Heart right ventricle (tissue), 16 donors: ENCODE measurements around the gene CLDN20. TPM values are rescaled to one million over a fixed set of nuclear protein-coding genes. Genes with fewer than 3 reads are reported as not detected.
"Not testable (repeated sequence)": the region's sequence is repeated elsewhere in the genome, so short reads cannot be mapped to it uniquely, and the experiment has no call there.

Experiments
- ATAC-seq, 8 donors: fragments of 200-7000 bp; cut with Tn5 transposase; one replicate each; pipeline ENCODE4 v1.9.1; 2020; ENCODE audit warnings: mild to moderate bottlenecking in 8 of 8, moderate library complexity in 8 of 8, moderate number of reproducible peaks in 1 of 8
- DNase-seq, 2 donors: peaks; one replicate each; pipeline ENCODE4 v3.0.0-alpha.2; 2020
- H3K27ac ChIP-seq, 10 donors: fragments of 200-600 bp; sonication (generic) in 2 of 10; one replicate each; pipeline versions ENCODE4 v1.5.0 to v1.8.0; 2020 to 2022; ENCODE audit warnings: mild to moderate bottlenecking in 3 of 10
- H3K27me3 ChIP-seq, 7 donors: fragments of 200-600 bp; one replicate each; pipeline ENCODE4 v1.8.0; 2021 to 2022; ENCODE audit warnings: mild to moderate bottlenecking in 2 of 7
- H3K36me3 ChIP-seq, 9 donors: fragments of 200-600 bp; sonication (generic) in 1 of 9; one replicate each; pipeline versions ENCODE4 v1.5.0 to v1.8.0; 2020 to 2022; ENCODE audit warnings: mild to moderate bottlenecking in 2 of 9
- H3K4me1 ChIP-seq, 9 donors: fragments of 200-600 bp; sonication (generic) in 1 of 9; one replicate each; pipeline versions ENCODE4 v1.5.0 to v1.8.0; 2020 to 2022; ENCODE audit warnings: mild to moderate bottlenecking in 4 of 9
- H3K4me3 ChIP-seq, 10 donors: fragments of 200-600 bp; sonication (generic) in 2 of 10; one replicate each; pipeline versions ENCODE4 v1.5.0 to v1.8.0; 2020 to 2022; ENCODE audit warnings: mild to moderate bottlenecking in 7 of 10, moderate library complexity in 2 of 10
- H3K9me3 ChIP-seq, 11 donors: fragments of 200-600 bp in 10 of 11; sonication (generic) in 2 of 11; one replicate each; pipeline versions ENCODE4 v1.5.0 to v1.8.0; 2013 to 2022; ENCODE audit warnings: mild to moderate bottlenecking in 2 of 11, control low read depth in 1 of 11, moderate library complexity in 1 of 11
- WGBS, 2 donors: extraction: QIAGEN DNeasy Blood & Tissue Kit; methylation state at CpG; one replicate each; pipeline ENCODE4 v1.1.7; 2013; ENCODE audit warnings: inconsistent platforms in 1 of 2; 5-methylcytosine and 5-hydroxymethylcytosine counted together
- intact Hi-C, 10 donors: fragments of 100-400 bp; cut with DNase I; formaldehyde crosslinking; loops; one replicate each; pipeline versions ENCODE4 v1.11.1 to v1.14.2; 2022
- polyA plus RNA-seq, 2 donors: library from polyadenylated mRNA; stranded (reverse); fragments of 200-250 nt; gene quantifications; one replicate each; pipeline ENCODE4 v1.2.3, GENCODE V29; 2013
- total RNA-seq, 10 donors: library from RNA; stranded (reverse); fragmentation: NEBNext Ultra II Directional in 3 of 10; extraction: Animal tissue kit (Norgen Biotek cat#: 25700) in 3 of 10; gene quantifications; one replicate each; pipeline versions ENCODE4 v1.2.1 to v1.2.4, GENCODE V29; 2021 to 2023
- TF ChIP-seq, protein P1 (sequence below), 9 donors: fragments of 200-600 bp; sonication (generic) in 2 of 9; IDR thresholded peaks; one replicate each; pipeline versions ENCODE4 v1.5.0 to v1.8.0; 2021 to 2022; ENCODE audit warnings: antibody characterized with exemption in 9 of 9, mild to moderate bottlenecking in 5 of 9, moderate library complexity in 1 of 9
- donor health status: Arrhythmogenic right ventricular cardiomyopathy.
- donor health status: ischemic (EF 13 %, LVEDD 7.1; RV severe dilation, severe dysfunction).
- donor health status: healthy with polysubstance abuse.
- donor health status: DM: no; HTN: yes; CAD: no.
- donor health status: DM: no; HTN: no; CAD: no.
- donor health status: ischemic (EF 25% LVEDD 6.9; RV normal size, moderate dysfunction).
- donor health status: ischemic (EF 25% LVEDD 5.7; RV mildly dilated, moderate dysfunction).
- donor health status: healthy.
- donor health status: DM: yes; HTN: yes; CAD: no.
- donor health status: Ischemic cardiomyopathy.
- donor health status: ischemic (EF 35%, LVEDD 5.7; RV mildly dilated, moderate dysfunction).
- donor health status: nonischemic (EF 11% LVEDD 7.7; RV severe dilation, severe dysfunction).
- donor health status: DM: yes; HTN: yes; CAD: no.
- donor health status: PGD.
- donor health status: ischemic (EF 29% LVEDD 5.4; RV normal size, mild dysfunction).
- donor health status: nonischemic (EF 23%, LVEDD 6.1; RV moderate dilation, normal function).

CLDN20 gene
- total and polyA plus RNA-seq, 12 donors, result not detected

DNA sequence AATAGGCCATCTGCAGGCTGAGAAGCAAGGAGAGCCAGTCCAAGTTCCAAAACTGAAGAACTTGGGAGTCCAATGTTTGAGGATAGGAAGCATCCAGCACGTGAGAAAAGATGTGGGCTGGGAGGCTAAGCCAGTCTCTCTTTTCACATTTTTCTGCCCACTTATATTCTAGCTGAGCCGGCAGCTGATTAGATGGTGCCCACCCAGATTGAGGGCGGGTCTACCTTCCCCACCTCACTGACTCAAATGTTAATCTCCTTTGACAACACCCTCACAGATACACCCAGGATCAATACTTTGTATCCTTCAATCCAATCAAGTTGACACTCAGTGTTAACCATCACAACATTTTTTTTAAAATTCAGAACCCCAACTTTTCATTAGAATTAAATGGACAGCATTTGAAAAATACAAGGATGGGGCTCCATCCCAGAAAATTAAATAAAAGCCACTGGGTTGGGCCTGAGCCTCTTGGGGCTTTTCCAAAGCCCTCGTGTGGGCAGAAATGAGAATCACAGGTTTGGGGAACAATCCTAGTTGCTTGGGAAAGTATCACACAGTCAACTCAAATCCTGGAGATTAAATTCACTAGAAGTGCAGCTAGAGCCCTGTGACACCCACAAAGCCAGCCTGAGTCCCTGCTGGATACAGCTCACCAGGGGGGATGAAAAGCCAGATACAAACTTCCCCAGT is 2.2 kb downstream of the CLDN20 start:
- no peak overlapping the region for H3K27ac ChIP-seq
- H3K9me3 ChIP-seq, result no peaks in the 10 kb centered on the region
- no peaks in the 10 kb centered on the region for H3K27me3 ChIP-seq
- intact Hi-C loops, result no loop called here
- no peak overlapping the region for H3K4me3 ChIP-seq
- 95 to 98% methylated on average over 4 of the region's 4 CpGs for WGBS, 2 donors
- TF ChIP-seq, protein P1, sequence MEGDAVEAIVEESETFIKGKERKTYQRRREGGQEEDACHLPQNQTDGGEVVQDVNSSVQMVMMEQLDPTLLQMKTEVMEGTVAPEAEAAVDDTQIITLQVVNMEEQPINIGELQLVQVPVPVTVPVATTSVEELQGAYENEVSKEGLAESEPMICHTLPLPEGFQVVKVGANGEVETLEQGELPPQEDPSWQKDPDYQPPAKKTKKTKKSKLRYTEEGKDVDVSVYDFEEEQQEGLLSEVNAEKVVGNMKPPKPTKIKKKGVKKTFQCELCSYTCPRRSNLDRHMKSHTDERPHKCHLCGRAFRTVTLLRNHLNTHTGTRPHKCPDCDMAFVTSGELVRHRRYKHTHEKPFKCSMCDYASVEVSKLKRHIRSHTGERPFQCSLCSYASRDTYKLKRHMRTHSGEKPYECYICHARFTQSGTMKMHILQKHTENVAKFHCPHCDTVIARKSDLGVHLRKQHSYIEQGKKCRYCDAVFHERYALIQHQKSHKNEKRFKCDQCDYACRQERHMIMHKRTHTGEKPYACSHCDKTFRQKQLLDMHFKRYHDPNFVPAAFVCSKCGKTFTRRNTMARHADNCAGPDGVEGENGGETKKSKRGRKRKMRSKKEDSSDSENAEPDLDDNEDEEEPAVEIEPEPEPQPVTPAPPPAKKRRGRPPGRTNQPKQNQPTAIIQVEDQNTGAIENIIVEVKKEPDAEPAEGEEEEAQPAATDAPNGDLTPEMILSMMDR (IDR thresholded peaks at IDR 0.05), result no peak
- peaks cover 0 to 40% (median 11%) of the 10 kb centered on the region in 9 donors for H3K4me1 ChIP-seq
- DNase-seq, result no peak
- peaks cover 0 to 24% (median 0%) of the 10 kb centered on the region in 9 donors for H3K36me3 ChIP-seq
- no peak for ATAC-seq

DNA sequence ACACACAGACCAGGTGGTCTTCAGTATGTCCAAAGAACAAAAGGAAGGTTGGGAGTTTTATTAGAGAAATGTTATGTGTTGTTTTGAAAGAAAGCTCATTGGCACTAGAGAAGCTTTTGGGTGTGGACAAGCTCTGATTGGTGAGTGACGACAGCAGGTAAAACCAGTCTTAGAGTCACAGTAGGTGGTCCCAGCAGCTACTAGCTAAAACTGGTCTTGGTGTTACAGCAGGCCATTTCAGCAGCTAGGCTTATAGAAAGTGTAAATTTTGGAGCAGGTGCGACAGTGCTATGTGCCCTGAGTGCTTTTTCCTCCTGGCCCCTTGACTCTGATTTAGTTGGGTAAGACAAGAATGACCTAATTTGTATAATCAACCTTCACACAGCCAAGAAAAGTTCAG is 3.6 kb downstream of the CLDN20 start:
- TF ChIP-seq, protein P1 (IDR thresholded peaks at IDR 0.05), result no peak
- no peak overlapping the region for H3K27ac ChIP-seq
- ATAC-seq, result no peak

DNA sequence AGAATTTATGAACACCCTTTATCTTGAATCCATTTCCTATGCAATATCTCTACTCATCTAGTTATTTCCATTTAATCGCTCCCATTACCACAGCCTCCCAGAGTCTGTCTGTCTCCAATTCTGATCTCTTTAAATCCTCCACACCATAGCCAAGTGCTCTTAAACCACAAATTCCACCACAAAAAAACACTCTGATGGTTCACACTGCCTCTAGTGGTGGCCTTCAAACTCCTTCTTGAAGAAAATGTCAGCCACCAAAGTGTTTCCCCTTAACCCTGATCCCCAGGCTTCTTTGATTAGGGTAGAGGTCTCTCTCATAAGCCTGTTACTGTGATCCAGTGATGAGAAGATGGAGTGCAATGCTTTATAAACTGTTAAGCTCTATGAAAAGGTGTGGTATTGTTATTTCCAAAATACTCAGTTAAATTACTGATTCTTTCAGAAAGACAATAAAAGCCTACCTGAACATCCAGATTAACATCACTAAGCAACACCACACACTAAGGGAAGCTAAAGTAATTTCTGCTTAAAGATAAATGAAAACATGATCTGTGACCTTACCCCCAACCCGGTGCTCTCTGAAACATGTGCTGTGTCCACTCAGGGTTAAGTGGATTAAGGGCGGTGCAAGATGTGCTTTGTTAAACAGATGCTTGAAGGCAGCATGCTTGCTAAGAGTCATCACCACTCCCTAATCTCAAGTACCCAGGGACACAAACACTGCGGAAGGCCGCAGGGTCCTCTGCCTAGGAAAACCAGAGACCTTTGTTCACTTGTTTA is 4.5 kb downstream of the CLDN20 start:
- peaks cover 0 to 28% (median 0%) of the 10 kb centered on the region in 9 donors for H3K36me3 ChIP-seq
- 67 to 79% methylated on average over 3 of the region's 5 CpGs for WGBS, 2 donors
- DNase-seq, H3K4me3 ChIP-seq, intact Hi-C loops, H3K27me3 ChIP-seq, H3K9me3 ChIP-seq: not testable (repeated sequence)
- TF ChIP-seq, protein P1 (IDR thresholded peaks at IDR 0.05), result peak in 5 of 9 donors; percentile 34 to 50 (median 47)
- peak in 3 of 8 donors; percentile 32 to 45 (median 43) for ATAC-seq
- peak overlapping the region in 1 of 10 donors; percentile 29 for H3K27ac ChIP-seq
- peaks cover 3 to 48% (median 17%) of the 10 kb centered on the region in 9 donors for H3K4me1 ChIP-seq

More for the DNA sequence above, 3.6 kb downstream of the CLDN20 start:
- Histone ChIP-seq H3K27me3 (no peaks in the 10 kb centered on the region), H3K9me3 (no peaks in the 10 kb centered on the region), H3K36me3 (peaks cover 0 to 28% (median 0%) of the 10 kb centered on the region in 9 donors), H3K4me1 (peaks cover 0 to 45% (median 12%) of the 10 kb centered on the region in 9 donors), H3K4me3 (no peak overlapping the region)
- 98 to 99% methylated on average over 2 of the region's 2 CpGs for WGBS, 2 donors
- no peak for DNase-seq
- intact Hi-C loops, result no loop called here

DNA sequence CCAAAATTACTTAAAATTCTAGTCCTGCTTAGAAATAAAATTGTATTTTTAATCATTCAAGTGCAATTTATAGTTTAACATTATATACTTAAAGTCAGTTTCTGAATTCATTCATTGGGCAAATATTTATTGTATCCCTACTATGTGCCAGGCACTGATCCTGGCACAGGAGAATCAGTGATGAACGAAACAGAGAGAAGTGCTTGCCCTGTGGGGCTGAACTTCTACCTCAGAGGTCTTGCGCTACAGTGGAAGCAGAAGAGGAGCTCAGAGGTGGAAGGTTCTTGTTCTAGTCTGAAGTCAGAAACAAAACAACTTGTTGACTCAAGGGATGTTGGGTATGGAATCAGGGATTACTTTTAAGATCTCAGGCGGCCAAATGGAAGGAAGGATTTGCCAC is 6.0 kb downstream of the CLDN20 start:
- peaks cover 3 to 46% (median 28%) of the 10 kb centered on the region in 9 donors for H3K4me1 ChIP-seq
- no peak overlapping the region for H3K4me3 ChIP-seq
- DNase-seq (no peak), ATAC-seq (no peak)
- H3K27ac ChIP-seq, result peak overlapping the region in 1 of 10 donors; percentile 8
- H3K27me3 ChIP-seq, result no peaks in the 10 kb centered on the region
- peaks cover 0 to 21% (median 0%) of the 10 kb centered on the region in 9 donors for H3K36me3 ChIP-seq
- TF ChIP-seq, protein P1 (IDR thresholded peaks at IDR 0.05), result no peak
- WGBS, 2 donors, result 81% methylated on average over 3 of the region's 3 CpGs
- intact Hi-C loops, result no loop called here
- no peaks in the 10 kb centered on the region for H3K9me3 ChIP-seq
